Measurements from ENCODE around the gene ICA1. TPM values are rescaled to one million over a fixed set of nuclear protein-coding genes. Genes with fewer than 3 reads are reported as not detected.

The ICA1 gene
- 15.1 TPM for total RNA-seq

GRCh38 chr7:8261711-8262695 is at the start of gene ICA1:
Gene ICA1 (minus strand): TSS chr7:8262167. CDS start chr7:8235926, 26,241 bp downstream.

Small RNA genes lying within 50 kb of the gene (small RNA-seq; reads per million reads assigned to genes)
- not detected for gene AC007009.1 (ENCODE audit: low replicate concordance)

Other genes with a start within 250 kb of the ICA1 start
- gene NXPH1, start 171.4 kb upstream of the ICA1 start, total RNA-seq, result 0.23 TPM

Measured in metanephros (tissue), 2 donors.